CD14-positive monocyte (primary cell): Measurements from ENCODE around the gene RDX. TPM values are rescaled to one million over a fixed set of nuclear protein-coding genes. Genes with fewer than 3 reads are reported as not detected.

Experiments used
- DNase-seq, 3 donors: peaks; one replicate each; pipeline ENCODE4 v3.0.0-alpha.2; 2011 to 2022
- H2AFZ ChIP-seq: 2 replicates; pipeline ENCODE4 v1.6.0; 2012; ENCODE audit warnings: mild to moderate bottlenecking, low read depth, low read length, inconsistent platforms; ENCODE audit not compliant: insufficient read depth, poor library complexity, severe bottlenecking
- H3K27ac ChIP-seq, 2 donors: 1 replicate in 1 of 2; 2 replicates in 1 of 2; pipeline ENCODE4 v1.5.1; 2012 to 2013; ENCODE audit warnings: low read length in 2 of 2, control low read depth in 1 of 2, inconsistent platforms in 1 of 2, low read depth in 1 of 2, mild to moderate bottlenecking in 1 of 2
- H3K27me3 ChIP-seq, 2 donors: one replicate each; pipeline versions ENCODE4 v1.6.0 to v1.6.1; 2011 to 2013; ENCODE audit warnings: low read length in 2 of 2; ENCODE audit not compliant: control insufficient read depth in 2 of 2, insufficient read depth in 2 of 2
- H3K36me3 ChIP-seq, 2 donors: replicated peaks in 1 of 2; 1 replicate in 1 of 2; 2 replicates in 1 of 2; pipeline versions ENCODE4 v1.5.1 to v1.6.1; 2012 to 2013; ENCODE audit warnings: low read length in 2 of 2, control low read depth in 1 of 2, inconsistent platforms in 1 of 2, mild to moderate bottlenecking in 1 of 2; ENCODE audit not compliant: insufficient read depth in 2 of 2, control insufficient read depth in 1 of 2
- H3K4me1 ChIP-seq, 2 donors: 1 replicate in 1 of 2; 2 replicates in 1 of 2; pipeline versions ENCODE4 v1.5.1 to v1.6.1; 2012 to 2013; ENCODE audit warnings: low read length in 2 of 2, control low read depth in 1 of 2, inconsistent platforms in 1 of 2, mild to moderate bottlenecking in 1 of 2, moderate library complexity in 1 of 2; ENCODE audit not compliant: insufficient read depth in 2 of 2, control insufficient read depth in 1 of 2
- H3K4me2 ChIP-seq: replicated peaks from 2 replicates; pipeline ENCODE3; 2012; ENCODE audit warnings: low read length, moderate library complexity, mild to moderate bottlenecking; ENCODE audit not compliant: poor library complexity, severe bottlenecking; ENCODE audit errors: extremely low read depth
- H3K4me3 ChIP-seq, 3 experiments: fragments of 200-600 bp in 1 of 3; sonication (generic) in 1 of 3; replicated peaks in 1 of 3; 1 replicate in 2 of 3; 2 replicates in 1 of 3; pipeline ENCODE4 v1.5.1; 2011 to 2013; ENCODE audit warnings: low read length in 3 of 3, mild to moderate bottlenecking in 3 of 3, control low read depth in 2 of 3, low read depth in 2 of 3, inconsistent platforms in 1 of 3, moderate library complexity in 1 of 3
- H3K79me2 ChIP-seq: 2 replicates; pipeline ENCODE4 v1.6.0; 2012; ENCODE audit warnings: mild to moderate bottlenecking, control low read depth, inconsistent platforms, low read length, moderate library complexity; ENCODE audit not compliant: insufficient read depth
- H3K9ac ChIP-seq: 2 replicates; pipeline ENCODE4 v1.6.0; 2017; ENCODE audit warnings: low read length, mild to moderate bottlenecking; ENCODE audit not compliant: insufficient read depth, poor library complexity, severe bottlenecking
- H3K9me3 ChIP-seq, 2 donors: replicated peaks in 1 of 2; 1 replicate in 1 of 2; 2 replicates in 1 of 2; pipeline versions ENCODE4 v1.5.1 to v1.6.1; 2012 to 2013; ENCODE audit warnings: low read length in 2 of 2, control low read depth in 1 of 2; ENCODE audit not compliant: control insufficient read depth in 1 of 2, insufficient read depth in 1 of 2
- H4K20me1 ChIP-seq: 2 replicates; pipeline ENCODE4 v1.6.0; 2012; ENCODE audit warnings: mild to moderate bottlenecking, low read length, control low read depth, moderate library complexity; ENCODE audit not compliant: insufficient read depth
- H3K27ac Mint-ChIP-seq, 7 donors: one replicate each; pipeline ENCODE4 v1.8.0; 2020; ENCODE audit warnings: mild to moderate bottlenecking in 7 of 7, mixed read lengths in 7 of 7, moderate library complexity in 6 of 7, inconsistent platforms in 2 of 7
- H3K27me3 Mint-ChIP-seq, 3 donors: one replicate each; pipeline ENCODE4 v1.8.0; 2021 to 2022; ENCODE audit warnings: low read depth in 3 of 3, mild to moderate bottlenecking in 3 of 3, mixed read lengths in 3 of 3, moderate library complexity in 3 of 3, inconsistent platforms in 1 of 3
- H3K36me3 Mint-ChIP-seq, 2 donors: one replicate each; pipeline ENCODE4 v1.8.0; 2020; ENCODE audit warnings: mixed read lengths in 2 of 2, inconsistent platforms in 1 of 2, mild to moderate bottlenecking in 1 of 2
- H3K4me1 Mint-ChIP-seq: one replicate; pipeline ENCODE4 v1.8.0; 2020; ENCODE audit warnings: mild to moderate bottlenecking, mixed read lengths
- H3K4me3 Mint-ChIP-seq, 2 donors: one replicate each; pipeline ENCODE4 v1.8.0; 2020; ENCODE audit warnings: mild to moderate bottlenecking in 2 of 2, mixed read lengths in 2 of 2, moderate library complexity in 1 of 2
- H3K9me3 Mint-ChIP-seq, 7 donors: one replicate each; pipeline ENCODE4 v1.8.0; 2020 to 2022; ENCODE audit warnings: mixed read lengths in 7 of 7, mild to moderate bottlenecking in 6 of 7, moderate library complexity in 6 of 7, inconsistent platforms in 2 of 7
- whole genome bisulfite sequencing: methylation state at CpG from one replicate; pipeline ENCODE4 v1.1.5; 2013; ENCODE audit warnings: missing lambda C conversion rate; ENCODE audit not compliant: insufficient coverage; 5-methylcytosine and 5-hydroxymethylcytosine counted together
- intact Hi-C, 2 donors: fragments of 100-400 bp; cut with micrococcal nuclease; formaldehyde crosslinking; loops; one replicate each; pipeline versions ENCODE4 v1.15.0 to v1.15.1; 2023
- polyA minus RNA-seq: library from RNA; depleted of rRNA, polyadenylated mRNA; stranded (reverse); fragments of >200 nt; gene quantifications from 2 replicates; pipeline ENCODE4 v1.2.3, GENCODE V29; 2012
- polyA plus RNA-seq, 3 donors: library from polyadenylated mRNA; depleted of rRNA in 1 of 3; unstranded in 2 of 3; stranded (reverse) in 1 of 3; fragments of 300-500 nt in 2 of 3; fragments of >200 nt in 1 of 3; fragmentation: Illumina TruSeq in 2 of 3; gene quantifications; 1 replicate in 2 of 3; 2 replicates in 1 of 3; pipeline ENCODE4 v1.2.3, GENCODE V29; 2012 to 2021
- total RNA-seq, 12 experiments: library from RNA in 1 of 12; stranded (reverse) in 1 of 12; fragments of 120-200 nt in 1 of 12; gene quantifications; one replicate each; pipeline ENCODE4 v1.2.4 and lab custom pipeline; 2013 to 2026; ENCODE audit warnings: mixed read lengths in 6 of 12, inconsistent platforms in 1 of 12
- TF ChIP-seq, protein P1 (sequence below): fragments of 200-600 bp; IDR thresholded peaks from one replicate; pipeline ENCODE4 v1.8.0; 2022; ENCODE audit warnings: antibody characterized with exemption, mild to moderate bottlenecking

Gene RDX
- total RNA-seq (2013): 22.3 TPM
- 10 to 100 TPM; 11.9 to 22.0 (median 20.9) TPM for polyA plus RNA-seq
- polyA minus RNA-seq: 6.5 and 7.5 TPM in 2 replicates
- total RNA-seq (lab: John Stamatoyannopoulos, UW): 49.0 to 432 (median 73.8) reads per million in 11 experiments

DNA sequence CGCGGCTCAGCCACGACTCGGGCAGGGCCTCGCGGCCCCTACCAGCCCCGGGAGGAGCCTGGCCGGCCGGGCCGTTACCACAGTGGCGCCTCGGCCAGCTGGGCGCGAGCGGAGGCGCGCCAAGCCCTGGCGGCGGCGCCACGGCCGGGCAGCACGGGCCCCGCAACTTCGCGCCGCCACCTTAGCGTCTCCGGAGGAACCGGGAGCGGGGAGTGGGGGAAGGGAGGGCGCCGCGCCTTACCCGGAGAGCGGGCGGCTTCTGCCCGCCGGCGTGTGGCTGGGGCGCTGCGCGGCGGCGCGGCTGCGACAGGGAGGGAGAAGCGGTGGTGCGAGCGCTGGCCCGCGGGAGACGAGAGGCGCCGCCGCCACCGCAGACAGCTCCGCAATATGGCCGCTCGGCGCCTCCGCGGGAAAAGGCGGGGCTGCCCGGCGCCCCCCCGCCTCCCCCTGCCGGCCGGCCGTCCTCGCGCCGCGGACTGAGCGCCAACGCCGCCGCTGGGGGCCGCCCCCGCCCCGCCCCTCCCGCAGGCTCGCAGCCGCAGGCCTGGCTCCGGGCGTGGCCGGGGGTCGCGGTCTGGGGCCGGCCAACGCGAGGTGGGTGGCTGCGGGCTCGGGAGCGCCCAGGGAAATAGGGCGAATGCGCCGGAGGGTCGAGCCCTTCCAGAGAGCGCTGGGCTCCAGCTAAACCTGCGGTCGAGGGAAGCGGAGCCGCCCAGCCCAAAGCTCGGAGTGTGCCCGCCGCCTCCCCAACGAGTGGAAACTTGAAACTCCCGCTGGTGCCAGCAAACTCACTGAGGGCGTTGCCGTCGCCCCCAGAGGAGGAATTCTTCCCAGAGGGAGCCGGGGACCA, at the start of gene RDX:
Gene RDX, minus strand, starts transcription at position 389 of the 850 bp plus-strand sequence. CDS start 16,922 bp downstream, outside the sequence.
- H3K4me3 Mint-ChIP-seq: peak within 1 kb of the TSS; percentile 88 to 93
- H3K4me1 Mint-ChIP-seq: peaks cover 33% of the 10 kb centered on the region
- H3K9ac ChIP-seq: peak within 1 kb of the TSS; percentile 94
- peaks cover 44% of the 10 kb centered on the region for H3K79me2 ChIP-seq
- no peaks in the 10 kb centered on the region for H3K9me3 ChIP-seq
- H3K4me3 ChIP-seq: peak within 1 kb of the TSS; percentile 67 to 89 (median 82)
- H3K36me3 ChIP-seq: no peaks in the 10 kb centered on the region
- H3K27me3 Mint-ChIP-seq: peaks cover 0 to 5% (median 3%) of the 10 kb centered on the region in 3 donors
- DNase-seq: peak; percentile 51 to 72 (median 69)
- H3K36me3 Mint-ChIP-seq: peaks cover 2 to 4% of the 10 kb centered on the region in 2 donors
- peak within 1 kb of the TSS; percentile 88 for H2AFZ ChIP-seq
- under 1% methylated on average over 113 of the region's 113 CpGs for WGBS
- peak within 1 kb of the TSS; percentile 87 for H3K4me2 ChIP-seq
- H3K9me3 Mint-ChIP-seq: no peaks in the 10 kb centered on the region
- H3K27me3 ChIP-seq: no peaks in the 10 kb centered on the region
- H4K20me1 ChIP-seq: peaks cover 43% of the 10 kb centered on the region
- peak within 1 kb of the TSS; percentile 70 to 85 for H3K27ac ChIP-seq
- TF ChIP-seq, protein P1, sequence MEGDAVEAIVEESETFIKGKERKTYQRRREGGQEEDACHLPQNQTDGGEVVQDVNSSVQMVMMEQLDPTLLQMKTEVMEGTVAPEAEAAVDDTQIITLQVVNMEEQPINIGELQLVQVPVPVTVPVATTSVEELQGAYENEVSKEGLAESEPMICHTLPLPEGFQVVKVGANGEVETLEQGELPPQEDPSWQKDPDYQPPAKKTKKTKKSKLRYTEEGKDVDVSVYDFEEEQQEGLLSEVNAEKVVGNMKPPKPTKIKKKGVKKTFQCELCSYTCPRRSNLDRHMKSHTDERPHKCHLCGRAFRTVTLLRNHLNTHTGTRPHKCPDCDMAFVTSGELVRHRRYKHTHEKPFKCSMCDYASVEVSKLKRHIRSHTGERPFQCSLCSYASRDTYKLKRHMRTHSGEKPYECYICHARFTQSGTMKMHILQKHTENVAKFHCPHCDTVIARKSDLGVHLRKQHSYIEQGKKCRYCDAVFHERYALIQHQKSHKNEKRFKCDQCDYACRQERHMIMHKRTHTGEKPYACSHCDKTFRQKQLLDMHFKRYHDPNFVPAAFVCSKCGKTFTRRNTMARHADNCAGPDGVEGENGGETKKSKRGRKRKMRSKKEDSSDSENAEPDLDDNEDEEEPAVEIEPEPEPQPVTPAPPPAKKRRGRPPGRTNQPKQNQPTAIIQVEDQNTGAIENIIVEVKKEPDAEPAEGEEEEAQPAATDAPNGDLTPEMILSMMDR: no peak
- peaks cover 36 to 37% of the 10 kb centered on the region in 2 donors for H3K4me1 ChIP-seq
- peak within 1 kb of the TSS; percentile 72 to 92 (median 86) for H3K27ac Mint-ChIP-seq
- intact Hi-C loops: loop anchor here (5.0 to 10.0 kb wide), 3 partner anchors 76 to 352 kb away; no protein-coding TSS in a partner anchor

GRCh38 chr11:110345743-110346142, 49.3 kb upstream of the RDX start:
- Histone ChIP-seq H3K27me3 (no peaks in the 10 kb centered on the region), H2AFZ (no peak overlapping the region), H3K36me3 (no peaks in the 10 kb centered on the region), H3K4me2 (no peak overlapping the region), H4K20me1 (no peaks in the 10 kb centered on the region), H3K27ac (no peak overlapping the region), H3K9me3 (no peaks in the 10 kb centered on the region), H3K79me2 (no peaks in the 10 kb centered on the region), H3K4me1 (peaks cover 6 to 11% of the 10 kb centered on the region in 2 donors), H3K4me3 (no peak overlapping the region), H3K9ac (no peak overlapping the region)
- Mint-ChIP-seq H3K4me3 (no peak overlapping the region), H3K27ac (peak overlapping the region in 1 of 7 donors; percentile 16), H3K9me3 (peaks cover 0 to 3% (median 2%) of the 10 kb centered on the region in 7 donors), H3K27me3 (peaks cover 0 to 3% (median 2%) of the 10 kb centered on the region in 3 donors), H3K4me1 (peaks cover 23% of the 10 kb centered on the region), H3K36me3 (no peaks in the 10 kb centered on the region)
- WGBS: 0% methylated on average over 1 of the region's 3 CpGs
- no peak for DNase-seq
- intact Hi-C loops: no loop called here
- TF ChIP-seq, protein P1: no peak
